GM18861 (cell line): ENCODE data around the gene SUCLG2.
"Not testable (repeated sequence)": the region's sequence is repeated elsewhere in the genome, so short reads cannot be mapped to it uniquely, and the experiment has no call there.

ENCODE experiments used
- ATAC-seq: cut with Tn5 transposase; IDR thresholded peaks from one replicate; pipeline ENCODE4 v1.9.1; 2021; ENCODE audit not compliant: unreplicated experiment

Gene SUCLG2

GRCh38 chr3:67610458-67610857 is 44.0 kb downstream of the SUCLG2 start:
- no peak for ATAC-seq

GRCh38 chr3:67609709-67610108 is 44.7 kb downstream of the SUCLG2 start:
- ATAC-seq: no peak

- no peak for ATAC-seq
Measured at GRCh38 chr3:67608034-67608433, 46.4 kb downstream of the SUCLG2 start.

- no peak for ATAC-seq
Measured at GRCh38 chr3:67605377-67605776, 49.0 kb downstream of the SUCLG2 start.

GRCh38 chr3:67602816-67603215 is 51.6 kb downstream of the SUCLG2 start:
- no peak for ATAC-seq

GRCh38 chr3:67601919-67602608 is 52.3 kb downstream of the SUCLG2 start:
- no peak for ATAC-seq

GRCh38 chr3:67601385-67601784 is 53.0 kb downstream of the SUCLG2 start:
- no peak for ATAC-seq

GRCh38 chr3:67599821-67600220 is 54.6 kb downstream of the SUCLG2 start:
- ATAC-seq: no peak

- ATAC-seq: no peak
Measured at GRCh38 chr3:67598814-67599556, 55.4 kb downstream of the SUCLG2 start.

- ATAC-seq: no peak
Measured at GRCh38 chr3:67595424-67595823, 59.0 kb downstream of the SUCLG2 start.

- ATAC-seq: no peak
Measured at GRCh38 chr3:67593761-67594234, 60.6 kb downstream of the SUCLG2 start.

GRCh38 chr3:67592057-67592456 is 62.4 kb downstream of the SUCLG2 start:
- ATAC-seq: no peak

GRCh38 chr3:67587811-67588210 is 66.6 kb downstream of the SUCLG2 start:
- no peak for ATAC-seq

GRCh38 chr3:67587301-67587700 is 67.1 kb downstream of the SUCLG2 start:
- no peak for ATAC-seq

GRCh38 chr3:67584608-67585007 is 69.8 kb downstream of the SUCLG2 start:
- not testable (repeated sequence) for ATAC-seq

GRCh38 chr3:67580430-67581000 is 73.9 kb downstream of the SUCLG2 start:
- no peak for ATAC-seq

GRCh38 chr3:67578416-67578815 is 76.0 kb downstream of the SUCLG2 start:
- no peak for ATAC-seq

- ATAC-seq: no peak
Measured at GRCh38 chr3:67576441-67576840, 78.0 kb downstream of the SUCLG2 start.

- no peak for ATAC-seq
Measured at GRCh38 chr3:67569324-67569723, 85.1 kb downstream of the SUCLG2 start.

- no peak for ATAC-seq
Measured at GRCh38 chr3:67567893-67568292, 86.5 kb downstream of the SUCLG2 start.

GRCh38 chr3:67564973-67565372 is 89.4 kb downstream of the SUCLG2 start:
- ATAC-seq: no peak

- ATAC-seq: no peak
Measured at GRCh38 chr3:67564008-67564407, 90.4 kb downstream of the SUCLG2 start.
